Activated T-cell treated with anti-CD3 and anti-CD28 coated beads, Interleukin-2, amount 50 U/mL, for 4 hours (primary cell): Measurements from ENCODE around the gene NDUFAF8. TPM values are rescaled to one million over a fixed set of nuclear protein-coding genes. Genes with fewer than 3 reads are reported as not detected.

ENCODE experiments used
- ATAC-seq, 2 donors: fragments of 200-7000 bp; cut with Tn5 transposase; one replicate each; pipeline ENCODE4 v1.10.0; 2021
- DNase-seq: peaks from one replicate; pipeline ENCODE4 v3.0.0-alpha.2; 2020
- H3K27me3 Mint-ChIP-seq: one replicate; pipeline ENCODE4 v1.8.0; 2021; ENCODE audit warnings: low read depth, mixed read lengths
- H3K36me3 Mint-ChIP-seq: one replicate; pipeline ENCODE4 v1.8.0; 2022; ENCODE audit warnings: mixed read lengths; ENCODE audit not compliant: insufficient read depth
- H3K4me1 Mint-ChIP-seq: one replicate; pipeline ENCODE4 v1.8.0; 2021; ENCODE audit warnings: low read depth, mixed read lengths
- H3K4me3 Mint-ChIP-seq: one replicate; pipeline ENCODE4 v1.8.0; 2021; ENCODE audit warnings: mild to moderate bottlenecking, moderate library complexity, mixed read lengths
- H3K9me3 Mint-ChIP-seq: one replicate; pipeline ENCODE4 v1.8.0; 2021; ENCODE audit warnings: mixed read lengths
- total RNA-seq, 3 donors: library from RNA; stranded (reverse); gene quantifications; one replicate each; pipeline ENCODE4 v1.2.1, GENCODE V29; 2021

The NDUFAF8 gene
- total RNA-seq, 3 donors from 2014 or later = 123 to 144 (median 143) TPM

- Mint-ChIP-seq H3K27me3 (no peaks in the 10 kb centered on the region), H3K36me3 (peaks cover 14% of the 10 kb centered on the region), H3K4me3 (no peak overlapping the region), H3K9me3 (no peaks in the 10 kb centered on the region), H3K4me1 (peaks cover 3% of the 10 kb centered on the region)
- DNase-seq (no peak), ATAC-seq (no peak)
These were observed 17.5 kb downstream of the NDUFAF8 start for GRCh38 chr17:81256616-81257015.

DNA sequence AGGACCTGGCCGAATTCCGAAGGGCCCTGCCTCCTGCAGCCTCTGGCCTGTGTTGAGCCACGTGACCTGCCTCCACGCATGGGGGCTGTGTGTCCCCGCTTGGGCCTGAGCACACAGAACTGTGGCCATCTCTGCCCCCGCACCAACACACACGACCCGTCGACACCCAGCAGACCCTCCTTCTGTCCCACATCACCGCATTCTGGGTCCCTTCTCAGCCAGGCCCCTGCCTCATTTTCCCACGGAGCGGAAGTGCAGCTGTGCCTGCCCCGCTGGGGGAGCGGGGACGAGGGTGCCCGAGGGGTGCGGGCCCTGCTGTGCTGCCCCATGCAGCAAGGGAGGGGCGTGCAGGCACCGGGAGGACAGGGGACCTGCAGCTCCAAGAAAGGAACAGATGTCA, 18.4 kb downstream of the NDUFAF8 start:
- H3K4me1 Mint-ChIP-seq = peaks cover 3% of the 10 kb centered on the region
- no peaks in the 10 kb centered on the region for H3K27me3 Mint-ChIP-seq
- DNase-seq (no peak), ATAC-seq (no peak)
- H3K4me3 Mint-ChIP-seq = no peak overlapping the region
- no peaks in the 10 kb centered on the region for H3K9me3 Mint-ChIP-seq
- H3K36me3 Mint-ChIP-seq = peaks cover 15% of the 10 kb centered on the region

GRCh38 chr17:81258292-81258691, 19.2 kb downstream of the NDUFAF8 start:
- no peaks in the 10 kb centered on the region for H3K4me1 Mint-ChIP-seq
- ATAC-seq = no peak
- H3K27me3 Mint-ChIP-seq = no peaks in the 10 kb centered on the region
- H3K36me3 Mint-ChIP-seq = peaks cover 12% of the 10 kb centered on the region
- H3K4me3 Mint-ChIP-seq = no peak overlapping the region
- H3K9me3 Mint-ChIP-seq = no peaks in the 10 kb centered on the region
- no peak for DNase-seq

GRCh38 chr17:81259058-81259605, 20.0 kb downstream of the NDUFAF8 start:
- no peaks in the 10 kb centered on the region for H3K27me3 Mint-ChIP-seq
- peaks cover 7% of the 10 kb centered on the region for H3K36me3 Mint-ChIP-seq

GRCh38 chr17:81260171-81260570, 21.1 kb downstream of the NDUFAF8 start:
- H3K4me1 Mint-ChIP-seq = no peaks in the 10 kb centered on the region
- no peak for ATAC-seq
- H3K4me3 Mint-ChIP-seq = no peak overlapping the region
- H3K27me3 Mint-ChIP-seq = no peaks in the 10 kb centered on the region
- H3K9me3 Mint-ChIP-seq = no peaks in the 10 kb centered on the region
- no peak for DNase-seq
- peaks cover 7% of the 10 kb centered on the region for H3K36me3 Mint-ChIP-seq

More at GRCh38 chr17:81259058-81259605, 20.0 kb downstream of the NDUFAF8 start:
- Mint-ChIP-seq H3K9me3 (no peaks in the 10 kb centered on the region), H3K4me1 (no peaks in the 10 kb centered on the region), H3K4me3 (no peak overlapping the region)
- ATAC-seq (no peak), DNase-seq (no peak)

GRCh38 chr17:81260641-81261040, 21.5 kb downstream of the NDUFAF8 start:
- no peak for ATAC-seq
- no peaks in the 10 kb centered on the region for H3K9me3 Mint-ChIP-seq
- H3K27me3 Mint-ChIP-seq = no peaks in the 10 kb centered on the region

GRCh38 chr17:81261096-81261495, 22.0 kb downstream of the NDUFAF8 start:
- no peak for ATAC-seq
- no peaks in the 10 kb centered on the region for H3K9me3 Mint-ChIP-seq
- H3K4me3 Mint-ChIP-seq = no peak overlapping the region
- peaks cover 14% of the 10 kb centered on the region for H3K36me3 Mint-ChIP-seq
- no peaks in the 10 kb centered on the region for H3K27me3 Mint-ChIP-seq
- H3K4me1 Mint-ChIP-seq = no peaks in the 10 kb centered on the region
- DNase-seq = no peak

More at GRCh38 chr17:81260641-81261040, 21.5 kb downstream of the NDUFAF8 start:
- Mint-ChIP-seq H3K36me3 (peaks cover 10% of the 10 kb centered on the region), H3K4me1 (no peaks in the 10 kb centered on the region), H3K4me3 (no peak overlapping the region)
- no peak for DNase-seq

GRCh38 chr17:81261582-81262336, 22.6 kb downstream of the NDUFAF8 start:
- Mint-ChIP-seq H3K4me1 (no peaks in the 10 kb centered on the region), H3K27me3 (no peaks in the 10 kb centered on the region), H3K36me3 (peaks cover 17% of the 10 kb centered on the region), H3K4me3 (no peak overlapping the region), H3K9me3 (no peaks in the 10 kb centered on the region)
- no peak for DNase-seq
- no peak for ATAC-seq

GRCh38 chr17:81263371-81264181, 24.5 kb downstream of the NDUFAF8 start:
- Mint-ChIP-seq H3K36me3 (peaks cover 26% of the 10 kb centered on the region), H3K4me3 (no peak overlapping the region), H3K9me3 (no peaks in the 10 kb centered on the region), H3K27me3 (no peaks in the 10 kb centered on the region), H3K4me1 (peaks cover 3% of the 10 kb centered on the region)
- no peak for ATAC-seq
- no peak for DNase-seq

- no peaks in the 10 kb centered on the region for H3K9me3 Mint-ChIP-seq
- no peak for DNase-seq
- H3K27me3 Mint-ChIP-seq = no peaks in the 10 kb centered on the region
- H3K4me1 Mint-ChIP-seq = peaks cover 3% of the 10 kb centered on the region
- no peak for ATAC-seq
- peaks cover 28% of the 10 kb centered on the region for H3K36me3 Mint-ChIP-seq
- no peak overlapping the region for H3K4me3 Mint-ChIP-seq
These were observed 25.5 kb downstream of the NDUFAF8 start for GRCh38 chr17:81264640-81265039.

GRCh38 chr17:81265576-81265975, 26.5 kb downstream of the NDUFAF8 start:
- ATAC-seq = no peak
- H3K27me3 Mint-ChIP-seq = no peaks in the 10 kb centered on the region
- no peak overlapping the region for H3K4me3 Mint-ChIP-seq

GRCh38 chr17:81267390-81268067, 28.4 kb downstream of the NDUFAF8 start:
- peaks cover 3% of the 10 kb centered on the region for H3K4me1 Mint-ChIP-seq
- no peaks in the 10 kb centered on the region for H3K9me3 Mint-ChIP-seq
- no peaks in the 10 kb centered on the region for H3K27me3 Mint-ChIP-seq
- no peak for DNase-seq
- no peak overlapping the region for H3K4me3 Mint-ChIP-seq
- H3K36me3 Mint-ChIP-seq = peaks cover 33% of the 10 kb centered on the region
- ATAC-seq = no peak

More at GRCh38 chr17:81265576-81265975, 26.5 kb downstream of the NDUFAF8 start:
- peaks cover 28% of the 10 kb centered on the region for H3K36me3 Mint-ChIP-seq
- peaks cover 3% of the 10 kb centered on the region for H3K4me1 Mint-ChIP-seq
- DNase-seq = no peak
- H3K9me3 Mint-ChIP-seq = no peaks in the 10 kb centered on the region

GRCh38 chr17:81270279-81270678, 31.2 kb downstream of the NDUFAF8 start:
- Mint-ChIP-seq H3K4me1 (peaks cover 6% of the 10 kb centered on the region), H3K9me3 (no peaks in the 10 kb centered on the region), H3K36me3 (peaks cover 38% of the 10 kb centered on the region), H3K27me3 (no peaks in the 10 kb centered on the region), H3K4me3 (no peak overlapping the region)
- DNase-seq (no peak), ATAC-seq (no peak)

DNA sequence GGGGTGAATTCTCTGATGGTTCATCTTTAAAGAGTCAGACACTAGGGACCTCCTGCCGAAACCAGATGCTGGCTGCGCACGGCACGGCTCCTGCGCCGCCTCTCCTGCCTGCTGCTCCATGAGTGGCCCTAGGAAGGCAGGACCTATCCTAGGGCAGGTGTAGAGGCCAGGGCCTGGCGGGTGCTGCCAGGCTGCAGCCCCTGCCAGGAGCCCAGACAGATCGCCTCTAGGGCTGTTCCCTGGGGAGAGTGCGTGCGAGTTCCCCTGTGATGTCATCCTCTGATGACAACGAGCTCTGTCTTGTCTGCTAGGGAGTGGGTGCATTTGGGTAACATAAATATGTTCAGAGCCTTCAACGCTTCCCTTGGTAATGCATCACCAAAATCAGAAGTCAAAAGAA, 32.1 kb downstream of the NDUFAF8 start:
- Mint-ChIP-seq H3K4me3 (no peak overlapping the region), H3K4me1 (peaks cover 6% of the 10 kb centered on the region), H3K27me3 (no peaks in the 10 kb centered on the region), H3K36me3 (peaks cover 35% of the 10 kb centered on the region), H3K9me3 (no peaks in the 10 kb centered on the region)
- ATAC-seq (no peak), DNase-seq (no peak)
